GM06990 (cell line): ENCODE measurements around the gene SRGAP3.

Source experiments
- DNase-seq: peaks from one replicate; pipeline ENCODE4 v3.0.0-alpha.2; 2011; ENCODE audit not compliant: insufficient read length; ENCODE audit errors: extremely low read depth
- H3K27me3 ChIP-seq: replicated peaks from 2 replicates; pipeline ENCODE4 v1.6.0; 2011; ENCODE audit warnings: low read length; ENCODE audit not compliant: control insufficient read depth, insufficient read depth
- H3K36me3 ChIP-seq: 2 replicates; pipeline ENCODE4 v1.5.1; 2011; ENCODE audit warnings: low read length; ENCODE audit not compliant: control insufficient read depth, insufficient read depth
- H3K4me3 ChIP-seq: replicated peaks from 2 replicates; pipeline ENCODE4 v1.5.1; 2011; ENCODE audit warnings: low read depth, mild to moderate bottlenecking, control low read depth, low read length
- TF ChIP-seq, protein P1 (sequence below): IDR thresholded peaks from 2 replicates; pipeline ENCODE4 v1.5.1; 2011; ENCODE audit warnings: low read length, control low read depth, mild to moderate bottlenecking, inconsistent platforms; ENCODE audit not compliant: insufficient read depth, poor library complexity, severe bottlenecking

The SRGAP3 gene

GRCh38 chr3:8997151-8997550 lies 252.3 kb downstream of the SRGAP3 start:
- Histone ChIP-seq H3K27me3 (no peaks in the 10 kb centered on the region; the same call in 1 of the 2 replicates), H3K4me3 (no peak overlapping the region), H3K36me3 (no peaks in the 10 kb centered on the region; the same call in 1 of the 2 replicates)
- no peak for DNase-seq
- TF ChIP-seq, protein P1, sequence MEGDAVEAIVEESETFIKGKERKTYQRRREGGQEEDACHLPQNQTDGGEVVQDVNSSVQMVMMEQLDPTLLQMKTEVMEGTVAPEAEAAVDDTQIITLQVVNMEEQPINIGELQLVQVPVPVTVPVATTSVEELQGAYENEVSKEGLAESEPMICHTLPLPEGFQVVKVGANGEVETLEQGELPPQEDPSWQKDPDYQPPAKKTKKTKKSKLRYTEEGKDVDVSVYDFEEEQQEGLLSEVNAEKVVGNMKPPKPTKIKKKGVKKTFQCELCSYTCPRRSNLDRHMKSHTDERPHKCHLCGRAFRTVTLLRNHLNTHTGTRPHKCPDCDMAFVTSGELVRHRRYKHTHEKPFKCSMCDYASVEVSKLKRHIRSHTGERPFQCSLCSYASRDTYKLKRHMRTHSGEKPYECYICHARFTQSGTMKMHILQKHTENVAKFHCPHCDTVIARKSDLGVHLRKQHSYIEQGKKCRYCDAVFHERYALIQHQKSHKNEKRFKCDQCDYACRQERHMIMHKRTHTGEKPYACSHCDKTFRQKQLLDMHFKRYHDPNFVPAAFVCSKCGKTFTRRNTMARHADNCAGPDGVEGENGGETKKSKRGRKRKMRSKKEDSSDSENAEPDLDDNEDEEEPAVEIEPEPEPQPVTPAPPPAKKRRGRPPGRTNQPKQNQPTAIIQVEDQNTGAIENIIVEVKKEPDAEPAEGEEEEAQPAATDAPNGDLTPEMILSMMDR, result no peak

- Histone ChIP-seq H3K4me3 (no peak overlapping the region), H3K36me3 (no peaks in the 10 kb centered on the region; the same call in 1 of the 2 replicates), H3K27me3 (no peaks in the 10 kb centered on the region; the same call in 1 of the 2 replicates)
- TF ChIP-seq, protein P1, result no peak
- no peak for DNase-seq
These were observed 252.7 kb downstream of the SRGAP3 start for GRCh38 chr3:8996681-8997121.

GRCh38 chr3:8996216-8996615 lies 253.2 kb downstream of the SRGAP3 start:
- Histone ChIP-seq H3K36me3 (no peaks in the 10 kb centered on the region; the same call in 1 of the 2 replicates), H3K27me3 (no peaks in the 10 kb centered on the region; the same call in 1 of the 2 replicates), H3K4me3 (no peak overlapping the region)
- TF ChIP-seq, protein P1, result no peak
- no peak for DNase-seq

GRCh38 chr3:8994226-8994625 lies 255.2 kb downstream of the SRGAP3 start:
- Histone ChIP-seq H3K27me3 (no peaks in the 10 kb centered on the region; the same call in 1 of the 2 replicates), H3K4me3 (no peak overlapping the region), H3K36me3 (no peaks in the 10 kb centered on the region; the same call in 1 of the 2 replicates)
- DNase-seq, result no peak
- TF ChIP-seq, protein P1, result no peak

- Histone ChIP-seq H3K36me3 (no peaks in the 10 kb centered on the region; the same call in 1 of the 2 replicates), H3K27me3 (no peaks in the 10 kb centered on the region; the same call in 1 of the 2 replicates), H3K4me3 (no peak overlapping the region)
- DNase-seq, result no peak
- TF ChIP-seq, protein P1, result no peak
These were observed 256.1 kb downstream of the SRGAP3 start for GRCh38 chr3:8993331-8993730.

DNA sequence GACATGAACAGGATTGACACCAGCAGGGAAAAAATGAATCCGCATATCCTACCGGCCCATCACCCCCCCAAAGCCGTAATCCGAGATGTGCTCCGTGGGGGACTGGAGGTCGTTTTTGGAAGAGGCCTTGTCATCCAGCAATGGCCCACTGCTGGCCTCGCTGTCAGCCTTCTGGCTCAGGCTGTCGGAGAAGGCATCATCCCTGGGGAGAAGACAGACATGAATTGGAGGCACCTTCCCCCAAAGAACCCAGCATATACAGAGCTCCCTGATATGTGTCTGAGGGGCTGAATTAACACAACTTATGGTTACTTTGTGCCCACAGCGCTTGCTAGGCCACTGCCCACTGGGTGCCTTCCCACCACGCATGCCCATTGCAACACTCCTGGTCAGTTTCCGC lies 256.6 kb downstream of the SRGAP3 start:
- DNase-seq, result no peak

More for the DNA sequence above, 256.6 kb downstream of the SRGAP3 start:
- H3K27me3 ChIP-seq, result no peaks in the 10 kb centered on the region; the same call in 1 of the 2 replicates
- no peaks in the 10 kb centered on the region; the same call in 1 of the 2 replicates for H3K36me3 ChIP-seq
- no peak overlapping the region for H3K4me3 ChIP-seq
- TF ChIP-seq, protein P1, result no peak
